Gastroesophageal sphincter (tissue), 3 donors: ENCODE measurements around the gene ARL6IP1.
"Not testable (repeated sequence)": the region's sequence is repeated elsewhere in the genome, so short reads cannot be mapped to it uniquely, and the experiment has no call there.

Experiments used
- CTCF ChIP-seq, 4 experiments: fragments of 200-600 bp in 2 of 4; fragments of 450-650 bp in 2 of 4; sonication (generic) in 1 of 4; IDR thresholded peaks; one replicate each; pipeline ENCODE4 v1.5.1; 2017 to 2019; ENCODE audit warnings: antibody characterized with exemption in 4 of 4, mild to moderate bottlenecking in 2 of 4, moderate library complexity in 2 of 4
- EP300 ChIP-seq: sonication (generic); formaldehyde crosslinking; IDR thresholded peaks from one replicate; pipeline ENCODE4 v1.6.1; 2017; ENCODE audit warnings: antibody characterized with exemption, mild to moderate bottlenecking
- POLR2AphosphoS5 ChIP-seq: sonication (generic); formaldehyde crosslinking; IDR thresholded peaks from one replicate; pipeline ENCODE4 v1.6.1; 2017; ENCODE audit warnings: antibody characterized with exemption

- not testable (repeated sequence) for TF ChIP-seq EP300; CTCF (IDR thresholded peaks at IDR 0.05); POLR2AphosphoS5
Observed at GRCh38 chr16:18774651-18775050, 26.7 kb downstream of the ARL6IP1 start.
